Measurements from ENCODE around the gene LELP1. TPM values are rescaled to one million over a fixed set of nuclear protein-coding genes. Genes with fewer than 3 reads are reported as not detected.

The LELP1 gene
- total and polyA plus RNA-seq, 10 of the 15 experiments (the other 5 are each of a cell fraction or from before 2014, with no cell fraction given): not detected

DNA sequence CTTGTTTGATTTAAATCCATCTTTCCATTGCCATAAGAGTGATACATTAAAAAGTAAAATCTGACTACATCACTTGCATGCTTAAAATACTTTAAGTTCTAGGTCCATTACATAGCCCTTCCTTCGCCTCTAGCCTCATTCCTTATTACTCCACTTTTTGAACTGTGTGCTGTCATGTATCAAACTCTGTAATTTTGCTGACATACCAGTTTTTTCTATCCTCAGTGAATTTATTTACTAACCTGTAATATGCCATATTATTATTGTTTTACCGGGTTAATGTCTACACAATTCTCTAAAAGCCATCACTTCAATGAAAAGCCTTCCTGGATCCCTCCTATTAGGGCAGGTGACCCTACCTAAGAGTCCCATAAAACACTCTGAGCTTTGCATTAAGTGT lies 47.7 kb upstream of the LELP1 start (continued):
- TF ChIP-seq, protein P1, sequence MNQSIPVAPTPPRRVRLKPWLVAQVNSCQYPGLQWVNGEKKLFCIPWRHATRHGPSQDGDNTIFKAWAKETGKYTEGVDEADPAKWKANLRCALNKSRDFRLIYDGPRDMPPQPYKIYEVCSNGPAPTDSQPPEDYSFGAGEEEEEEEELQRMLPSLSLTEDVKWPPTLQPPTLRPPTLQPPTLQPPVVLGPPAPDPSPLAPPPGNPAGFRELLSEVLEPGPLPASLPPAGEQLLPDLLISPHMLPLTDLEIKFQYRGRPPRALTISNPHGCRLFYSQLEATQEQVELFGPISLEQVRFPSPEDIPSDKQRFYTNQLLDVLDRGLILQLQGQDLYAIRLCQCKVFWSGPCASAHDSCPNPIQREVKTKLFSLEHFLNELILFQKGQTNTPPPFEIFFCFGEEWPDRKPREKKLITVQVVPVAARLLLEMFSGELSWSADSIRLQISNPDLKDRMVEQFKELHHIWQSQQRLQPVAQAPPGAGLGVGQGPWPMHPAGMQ (IDR thresholded peaks at IDR 0.05; ENCODE audit: borderline replicate concordance): no peak
- TF ChIP-seq NR2C2 (IDR thresholded peaks at IDR 0.05; ENCODE audit: borderline replicate concordance, control insufficient read depth, insufficient read length, low read depth) (no peak), DPF2 (IDR thresholded peaks at IDR 0.05) (no peak), ZNF24 (IDR thresholded peaks at IDR 0.05) (no peak)

DNA sequence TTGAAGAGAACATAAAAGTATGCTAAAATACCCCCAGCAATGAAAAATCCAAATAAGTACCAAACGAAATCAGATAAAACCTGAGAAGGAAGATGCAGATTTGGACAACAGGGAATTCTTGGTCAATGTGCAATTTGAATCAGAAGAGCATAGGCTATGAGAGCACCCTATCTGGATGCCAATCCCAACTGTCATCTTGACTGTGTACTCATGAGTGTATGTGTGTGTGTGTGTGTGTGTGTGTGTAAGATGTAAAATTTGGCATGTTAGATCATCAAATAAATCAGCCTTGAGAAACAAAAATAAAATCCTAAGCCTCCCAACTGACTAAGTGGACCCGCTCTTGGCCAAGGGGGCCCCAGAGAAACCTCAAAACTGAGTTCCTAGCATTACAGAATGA lies 34.5 kb upstream of the LELP1 start:
- 10% methylated on average over 2 of the region's 2 CpGs for WGBS (ENCODE audit: insufficient coverage, insufficient replicate concordance, low lambda C conversion rate, missing lambda C conversion rate)
- no TSS peak for BruUV-seq (replicated peaks)
- ChIA-PET SMC1A (ENCODE audit: uncharacterized antibody, unreplicated experiment) (no interaction called here), POLR2A (no interaction called here), CTCF (no interaction called here), RAD21 (ENCODE audit: unreplicated experiment) (no interaction called here)
- H3K27ac ChIP-seq (ENCODE audit: control insufficient read depth, insufficient read depth): no peak overlapping the region
- no peak for DNase-seq (ENCODE audit: low read depth, low spot score)
- no peak for FAIRE-seq
- no peaks in the 10 kb centered on the region for H3K4me1 ChIP-seq (ENCODE audit: control insufficient read depth, insufficient read depth, low read length)
- H3K36me3 ChIP-seq (ENCODE audit: control insufficient read depth in 2 of 2, insufficient read depth in 2 of 2, low read length in 1 of 2): no peaks in the 10 kb centered on the region
- H2AFZ ChIP-seq (ENCODE audit: control insufficient read depth, low read depth, low read length): no peak overlapping the region
- no peaks in the 10 kb centered on the region for H3K79me2 ChIP-seq (ENCODE audit: control insufficient read depth, insufficient read depth, low read length)
- H3K27me3 ChIP-seq (replicated peaks in 1 of 2; ENCODE audit: control insufficient read depth in 2 of 2, insufficient read depth in 2 of 2, low read length in 1 of 2): no peaks in the 10 kb centered on the region; a peak in 2 of 4 replicates
- H3K9me3 ChIP-seq (replicated peaks; ENCODE audit: control insufficient read depth, insufficient read depth, low read length): no peaks in the 10 kb centered on the region
- intact Hi-C loops (cut with micrococcal nuclease; ENCODE audit: unreplicated experiment): no loop called here
- no peak overlapping the region for H3K4me2 ChIP-seq (ENCODE audit: control insufficient read depth, insufficient read depth)
- H4K20me1 ChIP-seq (ENCODE audit: control insufficient read depth, insufficient read depth): no peaks in the 10 kb centered on the region
- in situ Hi-C loops (cut with MboI): no loop called here
- H3K9ac ChIP-seq (ENCODE audit: control insufficient read depth, insufficient read depth, low read length): no peak overlapping the region
- H3K4me3 ChIP-seq: no peak overlapping the region
- TF ChIP-seq, protein P2, sequence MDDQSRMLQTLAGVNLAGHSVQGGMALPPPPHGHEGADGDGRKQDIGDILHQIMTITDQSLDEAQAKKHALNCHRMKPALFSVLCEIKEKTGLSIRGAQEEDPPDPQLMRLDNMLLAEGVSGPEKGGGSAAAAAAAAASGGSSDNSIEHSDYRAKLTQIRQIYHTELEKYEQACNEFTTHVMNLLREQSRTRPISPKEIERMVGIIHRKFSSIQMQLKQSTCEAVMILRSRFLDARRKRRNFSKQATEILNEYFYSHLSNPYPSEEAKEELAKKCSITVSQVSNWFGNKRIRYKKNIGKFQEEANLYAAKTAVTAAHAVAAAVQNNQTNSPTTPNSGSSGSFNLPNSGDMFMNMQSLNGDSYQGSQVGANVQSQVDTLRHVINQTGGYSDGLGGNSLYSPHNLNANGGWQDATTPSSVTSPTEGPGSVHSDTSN (IDR thresholded peaks at IDR 0.05; ENCODE audit: insufficient replicate concordance, low read depth, low read length): no peak
- TF ChIP-seq, protein P3, sequence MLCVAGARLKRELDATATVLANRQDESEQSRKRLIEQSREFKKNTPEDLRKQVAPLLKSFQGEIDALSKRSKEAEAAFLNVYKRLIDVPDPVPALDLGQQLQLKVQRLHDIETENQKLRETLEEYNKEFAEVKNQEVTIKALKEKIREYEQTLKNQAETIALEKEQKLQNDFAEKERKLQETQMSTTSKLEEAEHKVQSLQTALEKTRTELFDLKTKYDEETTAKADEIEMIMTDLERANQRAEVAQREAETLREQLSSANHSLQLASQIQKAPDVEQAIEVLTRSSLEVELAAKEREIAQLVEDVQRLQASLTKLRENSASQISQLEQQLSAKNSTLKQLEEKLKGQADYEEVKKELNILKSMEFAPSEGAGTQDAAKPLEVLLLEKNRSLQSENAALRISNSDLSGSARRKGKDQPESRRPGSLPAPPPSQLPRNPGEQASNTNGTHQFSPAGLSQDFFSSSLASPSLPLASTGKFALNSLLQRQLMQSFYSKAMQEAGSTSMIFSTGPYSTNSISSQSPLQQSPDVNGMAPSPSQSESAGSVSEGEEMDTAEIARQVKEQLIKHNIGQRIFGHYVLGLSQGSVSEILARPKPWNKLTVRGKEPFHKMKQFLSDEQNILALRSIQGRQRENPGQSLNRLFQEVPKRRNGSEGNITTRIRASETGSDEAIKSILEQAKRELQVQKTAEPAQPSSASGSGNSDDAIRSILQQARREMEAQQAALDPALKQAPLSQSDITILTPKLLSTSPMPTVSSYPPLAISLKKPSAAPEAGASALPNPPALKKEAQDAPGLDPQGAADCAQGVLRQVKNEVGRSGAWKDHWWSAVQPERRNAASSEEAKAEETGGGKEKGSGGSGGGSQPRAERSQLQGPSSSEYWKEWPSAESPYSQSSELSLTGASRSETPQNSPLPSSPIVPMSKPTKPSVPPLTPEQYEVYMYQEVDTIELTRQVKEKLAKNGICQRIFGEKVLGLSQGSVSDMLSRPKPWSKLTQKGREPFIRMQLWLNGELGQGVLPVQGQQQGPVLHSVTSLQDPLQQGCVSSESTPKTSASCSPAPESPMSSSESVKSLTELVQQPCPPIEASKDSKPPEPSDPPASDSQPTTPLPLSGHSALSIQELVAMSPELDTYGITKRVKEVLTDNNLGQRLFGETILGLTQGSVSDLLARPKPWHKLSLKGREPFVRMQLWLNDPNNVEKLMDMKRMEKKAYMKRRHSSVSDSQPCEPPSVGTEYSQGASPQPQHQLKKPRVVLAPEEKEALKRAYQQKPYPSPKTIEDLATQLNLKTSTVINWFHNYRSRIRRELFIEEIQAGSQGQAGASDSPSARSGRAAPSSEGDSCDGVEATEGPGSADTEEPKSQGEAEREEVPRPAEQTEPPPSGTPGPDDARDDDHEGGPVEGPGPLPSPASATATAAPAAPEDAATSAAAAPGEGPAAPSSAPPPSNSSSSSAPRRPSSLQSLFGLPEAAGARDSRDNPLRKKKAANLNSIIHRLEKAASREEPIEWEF (IDR thresholded peaks at IDR 0.05; ENCODE audit: insufficient replicate concordance, low read depth, low read length): no peak
- TF ChIP-seq NFIC (IDR thresholded peaks at IDR 0.05; ENCODE audit: low read depth, low read length) (no peak), EZH2 (IDR thresholded peaks at IDR 0.05; ENCODE audit: borderline replicate concordance, control insufficient read depth, low read depth, low read length) (no peak)
- TF ChIP-seq, protein P4, sequence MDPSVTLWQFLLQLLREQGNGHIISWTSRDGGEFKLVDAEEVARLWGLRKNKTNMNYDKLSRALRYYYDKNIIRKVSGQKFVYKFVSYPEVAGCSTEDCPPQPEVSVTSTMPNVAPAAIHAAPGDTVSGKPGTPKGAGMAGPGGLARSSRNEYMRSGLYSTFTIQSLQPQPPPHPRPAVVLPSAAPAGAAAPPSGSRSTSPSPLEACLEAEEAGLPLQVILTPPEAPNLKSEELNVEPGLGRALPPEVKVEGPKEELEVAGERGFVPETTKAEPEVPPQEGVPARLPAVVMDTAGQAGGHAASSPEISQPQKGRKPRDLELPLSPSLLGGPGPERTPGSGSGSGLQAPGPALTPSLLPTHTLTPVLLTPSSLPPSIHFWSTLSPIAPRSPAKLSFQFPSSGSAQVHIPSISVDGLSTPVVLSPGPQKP (IDR thresholded peaks at IDR 0.05; ENCODE audit: low read depth, low read length): no peak
- no peak for ATAC-seq

Data from GM12878 (cell line).